Measurements from ENCODE around the gene DMXL1.
A peak's percentile ranks its signal among the peaks of the same experiment; 100 is the strongest.
"Not testable (repeated sequence)": the region's sequence is repeated elsewhere in the genome, so short reads cannot be mapped to it uniquely, and the experiment has no call there.

Gene DMXL1

GRCh38 chr5:119200795-119201194, 129.9 kb downstream of the DMXL1 start:
- DNase-seq (ENCODE audit: low read depth in 2 of 2) = no peak

GRCh38 chr5:119207105-119207504, 136.2 kb downstream of the DMXL1 start:
- no peak for DNase-seq (ENCODE audit: low read depth in 2 of 2)

GRCh38 chr5:119212026-119212425, 141.1 kb downstream of the DMXL1 start:
- no peak for DNase-seq (ENCODE audit: low read depth in 2 of 2)

- no peak for DNase-seq (ENCODE audit: low read depth in 2 of 2)
Measured at GRCh38 chr5:119212676-119213075, 141.8 kb downstream of the DMXL1 start.

DNA sequence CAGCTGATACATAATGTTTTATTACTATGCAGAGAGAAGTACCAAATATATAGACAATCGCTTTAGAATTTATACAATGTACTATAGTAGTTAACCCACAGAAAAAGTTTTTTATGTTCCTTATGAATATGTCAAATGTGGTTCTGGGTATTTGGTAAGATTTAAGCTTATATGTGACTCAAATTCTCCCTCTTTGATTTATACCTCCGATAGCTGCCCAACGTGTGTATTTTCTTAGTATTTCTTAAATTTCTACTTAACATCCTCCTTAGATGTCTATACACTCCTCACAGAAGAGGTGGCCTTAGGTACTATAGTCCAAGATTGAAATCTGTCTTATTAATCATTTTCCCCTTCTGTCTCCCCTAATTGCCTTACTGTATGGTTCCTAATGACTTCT, 146.3 kb downstream of the DMXL1 start:
- DNase-seq (ENCODE audit: low read depth in 2 of 2) = no peak

GRCh38 chr5:119218830-119219782, 148.2 kb downstream of the DMXL1 start:
- DNase-seq (ENCODE audit: low read depth in 2 of 2) = no peak

- DNase-seq (ENCODE audit: low read depth in 2 of 2) = no peak
Measured at GRCh38 chr5:119220576-119221197, 149.8 kb downstream of the DMXL1 start.

- DNase-seq (ENCODE audit: low read depth in 2 of 2) = no peak
Measured at GRCh38 chr5:119221330-119221729, 150.4 kb downstream of the DMXL1 start.

DNA sequence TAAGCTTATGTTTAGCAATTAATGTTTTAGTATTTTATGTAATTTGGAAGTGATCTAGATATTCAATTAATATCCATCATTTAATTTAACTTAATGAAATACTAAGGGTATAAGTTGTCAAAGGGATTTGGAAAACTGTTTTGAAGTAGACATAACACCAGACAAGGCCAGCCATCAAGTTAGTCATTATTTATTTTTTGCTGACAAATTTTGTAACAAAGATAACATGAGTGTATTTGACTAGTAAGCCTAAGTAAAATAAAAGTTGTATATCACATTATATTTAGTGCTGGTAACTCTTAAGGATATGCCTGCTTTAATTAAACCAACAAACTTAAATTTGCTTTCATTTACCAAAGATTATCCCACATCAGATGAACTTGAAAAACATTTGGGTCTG, 159.1 kb downstream of the DMXL1 start:
- DNase-seq (ENCODE audit: low read depth in 2 of 2) = no peak

DNA sequence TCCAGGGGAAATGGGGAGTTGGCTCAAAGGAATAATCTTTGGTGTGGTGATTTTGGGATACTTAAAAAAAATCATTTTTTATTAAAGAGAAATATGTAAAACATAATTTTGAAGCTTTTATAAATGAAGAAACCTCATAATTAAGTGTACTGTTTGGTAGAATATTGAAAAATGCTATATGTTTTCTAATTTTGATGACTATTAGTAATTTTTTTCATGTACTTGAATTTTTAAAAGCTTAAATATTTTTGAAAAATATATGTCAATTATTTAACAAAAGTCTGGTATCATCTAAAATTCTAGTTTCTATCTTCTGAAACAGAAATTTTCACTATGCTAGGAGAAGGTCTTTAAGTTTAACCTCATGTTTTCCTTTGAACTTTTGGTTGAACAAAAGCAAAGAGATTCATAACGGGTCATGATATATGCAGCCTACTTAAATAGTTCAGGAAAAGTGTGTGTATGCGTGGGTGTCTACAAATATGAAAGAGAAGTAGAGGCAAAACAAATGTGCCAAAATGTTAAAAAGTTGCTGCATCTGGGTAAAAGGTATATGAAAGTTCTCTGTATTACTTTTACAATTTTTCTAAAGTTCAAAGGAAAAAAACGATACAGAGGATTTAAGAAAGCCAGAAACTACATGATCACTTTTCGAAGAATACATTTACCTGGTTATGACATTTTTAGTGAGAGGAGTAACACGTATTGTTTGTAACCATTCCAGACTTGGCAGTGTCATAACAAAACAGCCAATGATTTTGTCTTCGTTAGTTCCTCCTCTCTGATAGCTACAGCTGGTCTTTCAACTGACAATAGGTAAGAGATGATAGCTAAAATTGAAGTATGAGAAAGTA, 167.6 kb downstream of the DMXL1 start:
- no peak for DNase-seq (ENCODE audit: low read depth in 2 of 2)

DNA sequence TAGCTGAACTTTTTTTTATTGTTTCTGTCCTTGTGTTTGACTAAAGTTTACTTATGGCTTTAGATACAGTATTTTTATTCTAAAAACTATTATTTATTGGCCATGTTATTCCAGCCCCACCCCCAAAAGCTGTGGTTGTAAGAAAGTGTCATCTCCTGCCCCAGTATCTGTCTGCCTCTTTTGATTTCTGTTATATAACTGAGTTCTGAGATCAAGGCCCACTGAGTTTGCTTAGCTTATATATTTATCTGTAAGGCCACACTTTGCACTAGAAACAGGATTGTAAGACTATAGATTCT, 168.2 kb downstream of the DMXL1 start:
- DNase-seq (ENCODE audit: low read depth in 2 of 2) = no peak

DNA sequence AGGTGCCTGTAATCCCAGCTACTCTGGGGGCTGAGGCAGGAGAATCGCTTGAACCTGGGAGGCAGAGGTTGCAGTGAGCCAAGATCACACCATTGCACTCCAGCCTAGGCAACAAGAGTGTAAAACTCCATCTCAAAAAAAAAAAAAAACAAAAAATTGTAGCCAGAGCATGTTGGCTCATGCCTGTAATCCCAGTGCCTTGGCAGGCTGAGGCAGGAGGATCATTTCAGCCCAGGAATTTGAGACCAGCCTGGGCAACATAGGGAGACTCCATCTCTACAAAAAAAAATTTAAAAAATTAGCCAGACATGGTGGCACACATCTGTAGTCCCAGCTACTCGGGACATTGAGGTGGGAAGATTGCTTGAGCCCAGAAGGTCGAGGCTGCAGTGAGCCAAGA, 168.9 kb downstream of the DMXL1 start:
- not testable (repeated sequence) for DNase-seq (ENCODE audit: low read depth in 2 of 2)

GRCh38 chr5:119243888-119244287, 173.0 kb downstream of the DMXL1 start:
- DNase-seq (ENCODE audit: low read depth in 2 of 2) = no peak

GRCh38 chr5:119250946-119251901, 180.3 kb downstream of the DMXL1 start:
- no peak for DNase-seq (ENCODE audit: low read depth in 2 of 2)

DNA sequence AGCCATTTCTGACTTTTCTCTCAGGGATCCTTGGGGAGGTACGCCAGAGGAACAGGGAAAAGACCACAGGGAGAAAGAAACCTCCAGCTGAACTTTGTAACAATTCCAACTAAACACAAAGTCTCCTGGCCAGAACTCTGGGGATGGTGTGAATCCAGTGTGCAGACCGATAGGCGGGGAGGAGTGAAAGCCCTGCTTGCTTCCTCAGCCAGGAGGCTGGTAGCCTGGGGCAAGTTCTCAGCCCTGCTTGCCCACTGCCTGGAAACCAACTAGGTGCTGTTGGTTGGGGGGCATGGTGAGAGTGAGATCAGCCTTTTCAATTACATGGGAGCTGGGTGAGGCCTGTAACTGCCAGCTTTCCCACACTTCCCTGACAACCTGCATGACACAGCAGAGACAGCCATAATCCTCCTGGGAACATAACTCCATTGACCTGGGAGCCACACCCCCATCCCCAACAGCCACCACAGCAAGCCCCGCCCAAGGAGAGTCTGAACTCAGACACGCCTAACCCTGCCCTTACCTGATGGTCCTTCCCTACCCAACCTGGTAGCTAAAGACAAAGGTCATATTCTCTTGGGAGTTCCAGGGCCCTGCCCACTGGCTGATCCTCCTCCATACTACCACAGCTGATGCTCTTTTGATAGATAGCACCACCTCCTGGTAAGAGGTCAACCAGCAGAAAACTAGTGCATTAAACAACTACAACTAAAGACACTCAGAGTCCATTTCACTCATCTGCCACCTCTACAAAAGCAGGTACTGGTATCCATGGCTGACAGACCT, 184.9 kb downstream of the DMXL1 start:
- DNase-seq (ENCODE audit: low read depth in 2 of 2) = no peak

GRCh38 chr5:119257613-119258012, 186.7 kb downstream of the DMXL1 start:
- no peak for DNase-seq (ENCODE audit: low read depth in 2 of 2)

DNA sequence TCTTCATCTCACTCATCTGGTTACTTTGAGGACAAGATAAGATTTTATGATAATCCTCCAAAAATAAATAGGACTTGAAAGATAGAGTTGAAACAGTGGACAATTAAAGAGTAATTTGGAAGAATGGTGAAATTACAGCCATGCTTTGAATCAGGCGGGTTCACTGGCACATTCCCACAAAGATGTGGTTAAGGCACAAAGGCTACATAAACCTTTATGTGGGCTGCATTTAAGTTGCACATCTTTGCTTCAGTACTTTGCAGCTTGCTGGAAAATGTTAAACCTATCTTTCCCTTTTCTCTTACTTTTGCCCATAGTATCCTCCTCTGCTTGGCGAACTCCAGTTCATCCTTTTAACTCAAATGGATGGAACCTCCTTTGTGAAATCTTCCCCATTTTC, 192.8 kb downstream of the DMXL1 start:
- DNase-seq (ENCODE audit: low read depth in 2 of 2) = no peak

GRCh38 chr5:119264186-119264585, 193.3 kb downstream of the DMXL1 start:
- no peak for DNase-seq (ENCODE audit: low read depth in 2 of 2)

DNA sequence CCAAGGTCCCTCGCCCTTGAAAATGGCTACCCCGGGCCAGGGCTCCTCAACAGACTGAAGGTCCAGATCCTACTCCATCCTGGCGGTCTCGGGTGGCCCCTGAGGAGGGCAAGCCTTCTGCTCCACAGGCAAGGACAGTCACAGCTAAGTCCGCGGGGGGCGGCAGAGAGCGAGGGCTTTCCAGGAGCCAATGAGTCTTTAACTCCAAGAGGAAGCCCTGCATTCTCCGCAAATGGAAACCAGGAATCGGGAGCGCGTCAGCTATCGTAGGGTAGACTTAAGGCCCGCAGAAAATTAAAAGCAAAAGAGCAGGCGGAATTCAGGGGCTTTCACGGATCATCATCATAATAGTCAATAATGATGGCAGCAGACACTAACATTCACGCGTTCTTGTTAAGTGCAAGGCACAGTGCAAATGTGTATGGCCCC, 197.1 kb downstream of the DMXL1 start:
- DNase-seq (ENCODE audit: low read depth in 2 of 2) = peak; percentile 56 to 64

GRCh38 chr5:119268387-119269060, 197.6 kb downstream of the DMXL1 start:
- DNase-seq (ENCODE audit: low read depth in 2 of 2) = peak; percentile 96 to 97
